Posterior cingulate gyrus (tissue), 11 donors: ENCODE data around the gene LRRC45.
A peak's percentile ranks its signal among the peaks of the same experiment; 100 is the strongest.
"Not testable (repeated sequence)": the region's sequence is repeated elsewhere in the genome, so short reads cannot be mapped to it uniquely, and the experiment has no call there.

ENCODE experiments used
- DNase-seq, 10 donors: peaks; one replicate each; pipeline versions ENCODE4 v3.0.0 to v3.0.0-alpha.2; 2020 to 2021; ENCODE audit warnings: mixed read lengths in 3 of 10
- intact Hi-C: fragments of 100-400 bp; cut with DNase I; formaldehyde crosslinking; loops from one replicate; pipeline ENCODE4 v1.15.1; 2023

The LRRC45 gene

GRCh38 chr17:82022981-82023446 lies at the start of gene LRRC45:
Gene LRRC45 (plus strand): TSS chr17:82023305. CDS start chr17:82023644, 339 bp downstream.
- intact Hi-C loops = no loop called here
- peak; percentile 99 to 100 (median 100) for DNase-seq

DNA sequence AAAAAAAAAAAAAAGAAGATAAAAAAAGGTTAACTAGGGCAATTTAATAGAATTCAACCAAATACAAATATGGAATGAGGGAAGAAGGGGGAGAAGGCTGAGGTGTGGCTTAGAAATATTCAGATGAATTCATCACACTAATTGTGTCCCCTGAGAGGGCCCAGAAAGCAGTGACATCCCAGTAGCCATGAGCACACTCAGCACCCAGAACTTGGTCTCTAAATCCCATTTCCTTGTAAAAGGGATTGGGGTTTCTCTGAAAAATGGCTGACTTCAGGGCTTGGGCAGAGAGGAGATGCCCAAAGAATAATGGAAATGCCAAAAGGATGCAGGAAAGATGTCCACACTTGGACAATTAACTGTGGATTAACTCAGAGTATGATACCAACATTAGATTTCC lies 49.7 kb upstream of the LRRC45 start:
- intact Hi-C loops = no loop called here
- DNase-seq = no peak

- intact Hi-C loops = no loop called here
- peak in 2 of 10 donors; percentile 77 to 82 for DNase-seq
Observed at GRCh38 chr17:81976332-81977210, 46.5 kb upstream of the LRRC45 start.

- intact Hi-C loops = no loop called here
- peak; percentile 78 to 98 (median 88) for DNase-seq
Observed at GRCh38 chr17:81977211-81977808, 45.8 kb upstream of the LRRC45 start, which contains the start of gene ASPSCR1. Gene ASPSCR1 (plus strand): TSS chr17:81977629. CDS start chr17:81977647, 18 bp downstream.

DNA sequence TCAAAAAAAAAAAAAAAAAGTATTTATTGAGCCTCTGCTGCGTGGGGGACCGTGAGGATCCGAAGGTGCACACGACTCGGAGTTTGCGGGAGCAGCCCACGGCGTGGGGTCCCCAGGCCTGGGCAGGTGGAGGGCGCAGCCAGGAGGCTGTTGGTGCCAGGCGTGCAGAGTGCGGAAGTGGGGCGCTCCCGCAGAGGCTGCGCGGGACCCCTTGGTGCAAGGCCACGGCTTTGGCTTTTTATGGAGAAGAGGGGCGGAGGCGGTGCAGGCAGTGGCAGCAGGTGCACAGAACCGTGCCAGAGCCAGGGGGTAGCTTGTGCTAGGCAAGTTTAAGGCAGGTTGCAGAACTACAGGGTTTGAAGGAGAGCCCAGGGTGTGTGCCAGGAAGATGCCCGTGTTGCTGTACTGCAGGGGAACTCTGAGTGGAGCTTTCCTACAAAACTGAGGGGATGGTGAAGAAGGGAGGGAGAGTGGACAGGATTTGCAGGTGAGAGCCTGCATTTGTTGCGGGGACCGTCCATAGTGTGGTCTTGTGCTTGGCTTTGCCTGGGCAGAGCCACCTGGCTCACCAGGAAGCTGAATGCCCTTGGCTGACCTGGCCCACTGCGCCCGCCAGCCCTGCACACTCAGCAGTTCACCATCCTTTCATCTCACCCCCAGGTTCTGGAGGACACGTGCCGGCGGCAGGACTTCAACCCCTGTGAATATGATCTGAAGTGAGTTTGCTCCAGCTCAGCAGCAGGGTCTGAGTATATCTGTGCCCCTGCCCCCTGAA lies 44.4 kb upstream of the LRRC45 start:
- intact Hi-C loops = no loop called here
- peak in 1 of 10 donors; percentile 81 for DNase-seq

GRCh38 chr17:81980122-81980521 lies 43.0 kb upstream of the LRRC45 start:
- DNase-seq = no peak
- intact Hi-C loops = no loop called here

DNA sequence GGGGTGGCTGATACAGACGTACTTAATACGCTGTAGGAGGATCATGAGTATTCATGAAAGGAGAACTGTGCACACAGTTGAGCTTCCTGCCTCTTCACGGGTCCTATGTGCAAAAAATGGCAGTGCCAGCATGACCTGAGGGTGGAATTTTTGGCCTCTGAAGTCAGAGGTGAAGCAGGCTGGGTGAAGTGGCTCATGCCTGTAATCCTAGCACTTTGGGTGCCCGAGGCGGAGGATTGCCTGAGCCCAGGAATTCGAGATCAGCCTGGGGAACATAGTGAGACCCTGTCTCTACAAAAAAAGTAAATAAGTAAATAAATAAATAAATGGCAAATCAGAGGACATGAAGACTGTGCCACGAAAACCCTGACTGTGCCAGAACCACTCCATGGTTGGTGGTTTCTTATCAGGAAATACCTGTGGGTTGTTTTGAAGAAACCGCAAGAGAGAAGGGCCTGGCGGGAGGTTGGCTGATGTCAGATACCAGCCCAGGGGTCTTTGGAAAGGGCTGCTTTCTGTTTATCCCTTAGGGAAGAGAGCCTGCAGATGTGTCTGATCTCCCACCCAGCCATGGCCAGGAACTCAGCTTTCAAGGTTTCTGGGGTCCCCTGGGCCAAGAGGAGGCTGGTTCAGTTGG lies 42.3 kb upstream of the LRRC45 start:
- no peak for DNase-seq
- intact Hi-C loops = no loop called here

GRCh38 chr17:81981511-81981910 lies 41.6 kb upstream of the LRRC45 start:
- DNase-seq, intact Hi-C loops: not testable (repeated sequence)

- intact Hi-C loops = no loop called here
- no peak for DNase-seq
Observed at GRCh38 chr17:81983011-81983638, 40.0 kb upstream of the LRRC45 start.

- DNase-seq = no peak
- intact Hi-C loops = no loop called here
Observed at GRCh38 chr17:81983639-81984373, 39.3 kb upstream of the LRRC45 start.

DNA sequence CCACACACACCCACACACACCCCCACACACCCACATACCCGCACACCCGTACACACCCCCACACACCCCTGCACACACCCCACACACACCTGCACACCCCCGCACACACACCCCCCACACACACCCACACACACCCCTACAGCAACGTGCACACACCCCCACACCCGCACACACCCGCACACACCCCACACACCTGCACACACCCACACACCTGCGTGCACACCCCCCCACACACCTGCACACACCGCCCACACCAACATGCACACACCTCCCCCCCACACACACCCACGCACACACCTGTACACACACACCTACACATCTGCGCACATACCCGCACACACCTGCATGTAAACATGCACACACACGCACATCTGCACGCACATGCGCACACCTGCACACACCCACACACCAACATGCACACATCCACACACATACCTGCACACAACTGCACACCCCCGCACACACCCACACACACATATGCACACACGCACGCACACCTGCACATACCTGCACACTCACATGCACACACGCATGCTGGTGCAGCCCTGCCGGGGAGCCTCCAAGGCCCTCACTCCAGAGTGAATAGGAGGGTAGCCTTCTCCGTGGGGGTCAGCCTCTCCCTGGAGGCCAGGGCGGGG lies 38.2 kb upstream of the LRRC45 start:
- intact Hi-C loops = no loop called here

DNA sequence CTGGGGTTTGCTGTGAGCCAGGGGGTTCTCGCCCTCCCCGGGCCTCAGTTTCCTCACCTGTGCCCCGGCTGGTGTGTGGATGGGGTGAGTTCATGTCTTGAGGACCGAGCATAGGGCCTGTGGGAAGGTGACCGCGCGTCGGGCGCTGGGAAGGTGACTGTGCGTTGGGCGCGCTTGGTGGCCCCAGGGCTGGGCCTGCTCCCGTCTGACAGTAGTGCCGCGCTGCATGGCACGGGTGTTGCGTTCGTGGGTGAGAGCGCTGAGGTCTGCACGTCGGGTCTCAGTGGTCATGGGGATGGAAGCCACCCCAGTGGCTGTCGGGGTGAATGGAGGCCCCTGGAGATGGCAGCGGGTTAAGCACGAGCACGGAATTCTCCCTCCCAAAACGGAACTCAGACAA lies 36.5 kb upstream of the LRRC45 start:
- no peak for DNase-seq
- intact Hi-C loops = no loop called here

More for the DNA sequence above, 38.2 kb upstream of the LRRC45 start:
- no peak for DNase-seq

DNA sequence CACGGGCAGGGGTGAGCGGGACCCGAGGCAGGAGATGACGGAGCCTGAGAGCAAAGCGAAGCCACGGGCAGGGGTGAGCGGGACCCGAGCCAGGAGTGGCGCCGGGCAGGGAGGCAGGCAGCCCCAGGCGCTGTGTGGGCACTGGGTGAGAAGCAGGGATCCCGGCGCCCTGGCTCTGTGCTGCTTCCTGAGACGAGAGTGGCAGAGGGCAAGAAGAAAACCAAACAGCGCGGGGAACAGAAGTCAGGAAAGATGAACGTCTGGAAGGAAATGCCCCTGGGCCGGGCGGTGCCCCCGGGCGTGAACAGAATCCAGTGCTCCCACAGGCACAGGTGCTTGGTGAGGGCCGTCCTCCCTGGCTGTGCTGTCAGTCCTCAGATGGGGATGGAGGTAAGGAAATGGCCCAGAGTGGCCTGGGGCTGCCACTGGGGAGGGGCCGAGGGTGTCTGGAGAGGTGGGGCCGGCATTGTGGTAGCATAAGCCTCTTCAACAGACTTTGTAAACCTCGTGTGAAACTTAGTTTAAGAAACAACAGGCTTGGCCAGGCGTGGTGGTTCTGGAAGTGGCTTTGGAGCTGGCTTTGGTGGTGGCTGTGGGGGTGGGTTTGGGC lies 35.8 kb upstream of the LRRC45 start:
- intact Hi-C loops = no loop called here

GRCh38 chr17:81990836-81991683 lies 32.0 kb upstream of the LRRC45 start:
- DNase-seq = peak in 1 of 10 donors; percentile 79
- intact Hi-C loops = no loop called here

More for the DNA sequence above, 35.8 kb upstream of the LRRC45 start:
- DNase-seq = peak in 1 of 10 donors; percentile 79

DNA sequence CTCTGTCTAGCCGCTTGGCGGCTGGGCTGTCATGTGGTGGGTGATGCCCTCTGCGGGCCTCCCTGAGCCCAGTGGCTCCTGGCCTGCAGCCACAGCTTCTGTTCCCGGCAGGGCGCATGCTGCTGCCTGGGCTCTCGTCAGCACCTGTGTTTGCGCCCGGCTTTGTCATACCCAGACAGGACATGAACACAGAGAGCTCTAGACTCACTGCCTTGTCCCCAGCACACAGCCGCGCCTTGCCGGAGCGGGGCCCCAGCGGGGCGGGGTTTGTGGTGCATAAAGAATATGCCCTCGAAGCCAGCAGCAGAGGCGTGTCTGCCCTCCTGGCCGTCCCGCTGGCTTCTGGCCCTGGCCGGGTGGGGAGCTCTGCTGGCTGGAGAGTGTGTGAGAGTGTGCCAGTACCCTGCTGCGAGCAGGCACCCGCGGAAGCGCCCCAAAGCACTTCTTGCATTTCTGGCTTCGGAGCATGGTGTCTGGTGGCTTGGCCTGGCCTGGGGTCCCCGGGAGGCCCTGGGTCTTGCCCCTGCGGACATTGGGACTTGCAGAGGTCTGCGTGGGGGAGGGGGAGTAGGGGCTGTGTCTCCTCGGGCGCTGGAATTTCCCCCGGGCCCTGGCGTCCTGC lies 31.3 kb upstream of the LRRC45 start:
- intact Hi-C loops = no loop called here
- peak in 7 of 10 donors; percentile 42 to 92 (median 56) for DNase-seq

GRCh38 chr17:81992306-81993102 lies 30.6 kb upstream of the LRRC45 start:
- DNase-seq = peak in 1 of 10 donors; percentile 80
- intact Hi-C loops = no loop called here
